NCI-H128 (cell line): ENCODE data around the gene PPP1R7.

Experiments
- DNase-seq: peaks from one replicate; lab custom pipeline; 2025; ENCODE audit not compliant: unreplicated experiment; lab: John Stamatoyannopoulos, UW

PPP1R7 gene

DNA sequence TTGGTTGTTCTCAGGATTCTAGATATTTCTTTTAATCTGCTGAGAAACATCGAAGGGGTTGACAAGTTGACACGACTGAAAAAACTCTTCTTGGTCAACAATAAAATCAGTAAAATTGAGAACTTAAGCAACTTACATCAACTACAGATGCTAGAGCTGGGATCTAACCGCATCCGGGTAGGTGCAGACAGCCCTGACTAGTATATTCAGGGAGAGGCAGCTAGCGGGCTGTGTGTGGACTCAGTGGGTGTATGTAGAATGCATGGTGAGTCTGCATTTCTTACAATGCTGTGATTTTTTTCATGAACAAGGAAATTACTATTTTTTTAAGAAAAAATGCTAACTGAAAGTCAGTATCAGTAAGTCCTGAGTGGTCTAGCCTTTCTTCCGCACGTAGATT, 10.1 kb downstream of the PPP1R7 start:
- DNase-seq = no peak

DNA sequence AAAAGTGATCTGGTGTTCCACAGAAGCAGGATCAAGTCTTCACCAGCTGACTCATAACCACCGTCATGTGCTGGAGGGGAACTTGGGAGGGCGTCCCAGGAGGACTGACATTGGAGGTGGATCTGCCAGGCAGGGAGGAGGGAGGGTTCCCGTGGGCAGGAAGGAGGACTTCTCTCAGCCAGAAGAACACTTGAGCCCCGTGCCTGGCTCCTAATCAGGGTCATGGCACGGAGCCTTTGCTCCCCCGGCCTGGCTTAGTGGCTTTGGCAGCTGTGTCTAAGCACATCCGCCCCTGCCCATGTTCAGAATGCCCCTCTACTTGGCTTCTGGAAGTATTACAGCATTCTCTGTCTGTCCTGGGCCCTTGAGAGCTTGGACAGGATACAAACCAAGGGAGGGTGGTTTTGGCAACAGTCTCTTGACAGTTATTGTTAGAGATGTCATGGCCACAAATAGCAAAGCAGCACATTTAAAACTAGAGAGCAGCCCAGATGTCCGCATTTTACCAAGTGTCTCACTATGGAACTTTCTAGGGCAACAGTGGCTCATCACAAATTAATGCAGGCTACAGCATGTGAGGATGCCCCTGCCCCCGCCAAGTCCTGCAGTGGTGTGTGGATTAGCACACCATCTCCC, 11.5 kb downstream of the PPP1R7 start:
- no peak for DNase-seq

GRCh38 chr2:241163601-241164118, 13.4 kb downstream of the PPP1R7 start:
- DNase-seq = no peak

DNA sequence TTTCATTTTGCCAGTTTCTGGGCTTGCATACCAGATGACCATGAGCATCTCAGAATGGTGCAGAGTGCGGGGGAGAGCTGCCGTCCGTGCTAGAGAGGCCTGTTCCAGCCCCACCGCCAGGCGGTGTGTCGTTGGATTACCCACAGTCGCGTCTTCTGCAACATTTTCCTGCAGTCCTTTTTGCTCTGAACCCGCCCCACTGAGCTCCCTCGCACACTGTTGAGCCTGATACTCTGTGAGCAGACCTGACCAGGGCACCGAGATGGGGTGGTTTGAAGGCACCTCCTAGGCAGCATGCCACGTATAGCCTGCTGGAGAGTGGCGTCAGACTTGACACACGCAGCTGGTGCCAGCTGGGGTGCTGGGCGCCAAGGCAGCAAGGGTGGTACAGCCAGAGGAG, 18.1 kb downstream of the PPP1R7 start:
- DNase-seq = no peak

DNA sequence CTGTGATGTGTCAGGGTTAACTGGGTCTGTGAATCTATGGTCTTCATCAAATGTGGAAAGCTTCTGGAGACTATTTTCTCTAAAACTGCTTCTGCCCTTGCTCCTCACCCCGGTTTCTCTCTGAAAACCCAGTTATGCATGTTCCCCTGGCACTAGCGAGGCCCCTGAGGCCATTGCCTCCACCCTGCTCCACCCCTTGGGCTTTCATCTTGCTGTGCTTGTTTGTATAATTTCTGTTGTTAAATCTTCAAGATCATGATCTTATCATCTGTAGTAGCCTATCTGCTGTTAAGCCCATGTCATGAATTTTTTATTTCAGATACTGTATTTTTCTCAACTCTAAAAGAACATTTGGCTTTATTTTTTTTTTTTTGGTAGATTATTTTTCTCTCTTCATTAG, 23.3 kb downstream of the PPP1R7 start:
- DNase-seq = no peak

DNA sequence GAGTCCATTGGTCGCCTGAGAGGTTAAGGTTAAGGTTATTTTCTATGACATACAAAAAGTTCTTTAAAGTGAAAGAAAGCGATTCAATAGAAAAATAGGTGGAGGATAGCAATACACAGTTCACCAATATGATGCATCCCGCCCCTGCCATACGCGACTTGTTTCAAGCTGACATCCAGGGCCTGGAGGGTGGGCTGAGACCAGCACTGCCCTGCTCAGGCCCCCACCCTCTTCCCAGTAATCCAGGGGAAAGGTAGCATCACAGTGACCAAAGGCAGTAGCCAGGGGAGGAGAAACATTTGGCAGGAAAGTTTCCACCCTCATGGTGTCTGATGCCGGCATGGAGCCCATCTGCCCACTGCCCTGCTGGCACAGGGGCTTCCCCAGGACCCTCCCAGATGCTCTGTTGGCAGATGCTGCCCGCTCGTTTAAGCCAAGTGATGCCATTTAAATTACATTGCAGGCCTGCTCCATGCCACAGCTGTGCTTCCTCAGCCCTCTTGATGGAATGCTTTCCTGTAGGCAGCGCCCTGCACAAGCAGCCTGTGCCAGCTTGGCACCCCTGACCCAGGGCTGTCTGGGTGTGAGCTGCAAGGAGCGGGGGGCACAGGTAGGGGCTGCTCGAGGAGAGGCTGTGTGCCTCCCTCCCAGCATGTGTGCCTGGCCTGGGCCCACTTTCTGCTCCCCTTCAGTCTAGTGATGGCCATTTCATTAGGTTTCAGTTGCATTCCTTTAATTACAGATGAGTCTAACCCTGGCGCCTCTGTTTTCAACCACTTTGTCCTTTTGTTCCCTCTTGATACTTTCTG, 27.5 kb downstream of the PPP1R7 start:
- DNase-seq = no peak

- no peak for DNase-seq
These were observed 28.7 kb downstream of the PPP1R7 start for GRCh38 chr2:241178961-241179360.

- DNase-seq = no peak
These were observed 29.6 kb downstream of the PPP1R7 start for GRCh38 chr2:241179899-241180298.

- no peak for DNase-seq
These were observed 30.2 kb downstream of the PPP1R7 start for GRCh38 chr2:241180495-241180894.

- no peak for DNase-seq
These were observed 31.9 kb downstream of the PPP1R7 start for GRCh38 chr2:241182126-241182525.

- DNase-seq = no peak
These were observed 32.4 kb downstream of the PPP1R7 start for GRCh38 chr2:241182531-241183133.

DNA sequence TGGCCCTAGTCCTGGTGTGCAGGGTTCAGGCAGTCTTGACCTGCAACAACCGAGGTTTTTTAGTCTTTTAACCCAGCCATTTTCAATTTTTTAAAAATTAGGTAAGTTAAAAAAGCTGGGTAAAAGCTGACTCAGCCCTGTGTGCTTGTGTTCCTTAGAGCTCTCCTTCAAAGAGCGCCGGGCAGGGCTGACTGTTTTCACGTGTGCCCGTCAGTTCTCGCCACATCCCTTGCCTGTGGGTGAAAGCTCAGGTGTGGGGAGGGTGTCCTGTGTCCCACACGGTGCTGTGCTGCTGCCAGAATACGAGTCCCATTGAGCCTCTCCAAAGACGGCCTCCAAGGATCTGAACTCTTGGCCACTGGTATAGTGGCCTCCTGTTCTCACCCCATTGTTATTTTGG, 33.0 kb downstream of the PPP1R7 start:
- no peak for DNase-seq

GRCh38 chr2:241184901-241185300, 34.6 kb downstream of the PPP1R7 start:
- DNase-seq = no peak

- DNase-seq = no peak
These were observed 35.7 kb downstream of the PPP1R7 start for GRCh38 chr2:241185961-241186360.

- DNase-seq = no peak
These were observed 37.0 kb downstream of the PPP1R7 start for GRCh38 chr2:241187101-241187917.

GRCh38 chr2:241187918-241188234, 37.6 kb downstream of the PPP1R7 start:
- DNase-seq = no peak

DNA sequence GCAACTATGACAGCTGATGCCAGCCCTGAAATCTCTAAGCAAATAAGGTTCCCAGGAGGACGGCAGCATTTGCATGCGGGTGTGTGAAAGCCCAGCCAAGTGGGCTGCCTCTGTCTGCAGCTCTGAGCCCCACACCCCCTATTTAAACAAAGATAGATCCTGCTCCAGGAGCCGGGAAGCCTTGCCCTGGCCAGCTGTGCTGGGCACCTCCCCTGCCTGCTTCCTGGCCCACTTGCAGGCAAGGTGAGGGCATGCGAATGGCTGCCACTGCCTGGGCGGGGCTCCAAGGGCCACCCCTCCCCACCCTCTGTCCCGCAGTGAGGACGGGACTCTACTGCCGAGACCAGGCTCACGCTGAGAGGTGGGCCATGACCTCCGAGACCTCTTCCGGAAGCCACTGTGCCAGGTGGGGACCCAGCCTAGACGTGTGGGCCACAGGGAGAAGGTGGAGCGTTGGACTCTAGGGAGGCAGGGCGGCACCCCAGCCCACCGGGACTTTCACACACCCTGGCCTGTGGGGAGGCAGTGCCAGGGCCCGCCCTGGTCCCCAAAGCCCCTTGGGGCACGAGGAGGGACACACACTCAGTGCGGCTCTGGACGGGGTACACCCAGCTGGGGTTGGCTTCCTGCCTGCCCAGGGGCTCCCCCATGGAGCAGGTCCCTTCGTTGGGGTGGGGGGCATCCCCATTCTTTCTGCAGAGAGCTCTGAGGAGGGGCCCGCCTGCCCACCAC, 38.3 kb downstream of the PPP1R7 start, which contains the start of gene ANO7:
TSS of gene ANO7 (plus strand) at position 317 of the 732 bp plus-strand sequence. CDS start 1,387 bp downstream, outside the sequence.
- no peak for DNase-seq

- DNase-seq = no peak
These were observed 39.0 kb downstream of the PPP1R7 start for GRCh38 chr2:241189093-241189855.

- no peak for DNase-seq
These were observed 39.6 kb downstream of the PPP1R7 start for GRCh38 chr2:241189856-241190201.
